GM19324 (cell line): ENCODE results near the gene ASPG.

Experiments used
- ATAC-seq: cut with Tn5 transposase; IDR thresholded peaks from one replicate; pipeline ENCODE4 v1.9.1; 2021; ENCODE audit warnings: mild to moderate bottlenecking, moderate library complexity; ENCODE audit not compliant: unreplicated experiment, low FRiP score

ASPG gene

DNA sequence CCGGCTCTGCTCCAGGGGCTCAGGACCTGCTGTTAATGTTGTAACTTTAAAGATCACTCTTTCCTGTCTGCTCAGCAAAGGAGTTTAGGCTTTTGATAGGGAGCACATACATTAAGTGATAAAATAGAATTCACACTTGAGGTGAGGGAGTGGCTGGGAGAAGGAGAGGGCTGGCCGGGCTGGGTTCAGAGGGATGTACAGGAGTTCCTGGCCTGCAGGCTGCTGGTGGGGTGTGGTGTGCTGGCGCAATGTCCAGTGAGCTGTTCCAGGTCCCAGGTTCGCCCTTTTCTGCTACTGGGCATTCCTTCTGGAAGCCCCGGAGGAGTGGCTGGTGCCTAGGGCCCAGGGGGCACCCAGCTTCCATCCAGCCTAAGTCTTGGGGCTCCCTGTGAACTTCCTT is 70.6 kb downstream of the ASPG start:
- no peak for ATAC-seq

DNA sequence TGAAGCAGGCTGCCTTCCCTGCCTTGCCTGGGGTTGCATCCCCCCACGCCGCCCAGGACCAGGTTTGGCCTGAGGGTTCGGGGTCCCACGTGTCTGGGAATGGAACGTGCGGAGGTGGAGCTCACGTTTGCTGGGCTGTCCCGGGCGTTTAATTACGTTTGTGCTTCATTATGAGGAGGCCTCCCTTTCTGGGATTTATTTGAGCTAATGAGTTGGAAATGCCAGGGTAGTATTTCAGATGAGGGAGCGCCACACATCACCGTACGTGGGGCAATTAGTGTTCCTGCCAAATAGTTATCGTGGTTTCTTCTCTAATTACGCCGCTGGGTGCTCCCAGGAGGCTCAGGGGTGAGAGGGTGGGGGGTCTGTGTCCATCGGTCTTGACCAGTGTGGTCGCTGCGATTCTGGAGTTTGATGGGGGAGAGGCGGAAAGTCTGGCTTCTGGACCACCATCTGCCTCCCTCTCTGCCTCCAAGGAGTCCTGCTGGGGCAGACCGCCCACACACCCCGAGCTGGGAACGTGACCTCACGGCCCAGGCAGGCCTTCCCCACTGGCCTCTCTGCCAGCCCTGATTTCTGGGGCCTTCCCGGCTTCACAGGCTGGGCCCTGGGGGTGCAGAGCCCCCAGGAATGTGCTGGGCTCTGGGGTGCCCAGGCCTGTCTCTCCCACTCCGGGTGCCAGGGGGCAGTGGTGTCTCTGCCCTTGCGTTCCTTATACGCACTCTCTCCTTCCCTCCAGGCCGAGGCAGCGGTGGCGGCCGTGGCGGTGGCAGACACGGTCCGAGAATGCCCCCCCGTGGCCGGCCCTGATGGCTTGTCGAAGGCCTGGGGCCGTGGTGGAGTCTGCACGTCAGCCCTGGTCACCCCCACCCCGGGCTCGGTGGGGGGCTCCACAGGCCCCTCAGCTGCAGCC is 71.8 kb downstream of the ASPG start:
- ATAC-seq = no peak

DNA sequence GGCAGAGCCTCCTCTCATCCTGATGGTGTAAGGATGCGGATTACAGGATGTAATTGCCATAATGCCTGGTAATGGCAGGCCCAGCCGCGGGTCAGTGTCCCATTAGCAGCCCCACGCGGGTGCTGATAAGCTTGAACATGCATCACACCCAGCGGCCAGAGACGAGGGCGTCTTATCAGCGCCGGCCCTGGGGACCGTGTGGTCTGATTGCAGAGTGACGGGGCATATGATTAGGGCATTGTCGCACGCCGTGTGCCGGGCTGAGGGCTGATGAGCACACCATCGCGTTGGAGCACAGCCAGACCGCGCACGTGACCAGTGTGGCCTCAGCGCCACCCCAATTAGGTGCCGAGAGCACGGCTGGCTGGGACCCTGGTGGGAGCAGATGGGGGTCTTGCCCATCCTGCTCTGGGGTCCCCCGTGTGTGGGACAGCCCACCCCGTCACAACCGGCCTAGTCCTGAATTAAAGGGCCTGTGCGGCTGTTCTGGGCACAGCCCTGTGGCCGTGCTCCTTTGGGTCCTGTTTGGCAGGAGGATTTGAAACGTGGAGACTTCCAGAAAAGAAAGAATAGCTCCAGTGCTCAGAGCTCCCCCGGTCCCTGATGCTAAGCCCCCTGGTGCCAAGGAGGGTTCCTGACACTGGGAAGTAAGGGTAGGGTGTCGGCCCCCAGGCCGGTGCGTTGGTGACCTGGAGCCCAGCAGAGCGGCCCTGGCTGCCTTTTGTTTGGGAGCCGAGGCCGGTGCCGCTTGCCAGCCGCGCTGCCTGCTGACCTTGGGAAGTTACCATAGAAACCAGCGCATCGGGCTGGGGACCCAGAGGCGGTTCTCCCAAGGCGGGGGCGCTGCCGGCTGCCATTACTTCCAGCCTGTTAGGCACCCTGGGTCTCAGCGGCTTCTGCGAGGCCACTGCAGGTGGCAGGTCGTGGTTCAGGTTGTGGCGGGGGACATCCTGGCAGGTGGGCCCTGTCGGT is 73.6 kb downstream of the ASPG start:
- no peak for ATAC-seq

DNA sequence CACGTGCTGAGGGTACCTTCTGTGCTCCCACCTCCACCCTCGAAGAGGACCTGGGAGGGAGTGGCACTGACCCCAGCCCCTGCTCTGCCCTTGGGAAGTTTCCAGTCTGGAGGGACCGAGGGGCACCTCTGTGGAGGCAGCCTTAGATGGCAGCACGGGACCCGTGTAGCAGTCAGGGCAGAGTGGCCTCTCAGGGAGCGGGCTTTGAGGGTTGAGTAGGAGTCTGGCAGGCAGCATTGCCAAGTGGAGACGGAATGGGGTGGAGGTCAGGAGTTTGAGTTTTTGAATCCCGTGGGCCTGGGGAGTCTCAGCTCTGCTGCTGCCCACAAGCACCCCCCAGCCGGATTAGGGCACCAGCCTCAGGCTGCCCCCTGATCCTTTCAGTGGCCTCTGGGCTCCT is 74.5 kb downstream of the ASPG start:
- ATAC-seq = no peak

DNA sequence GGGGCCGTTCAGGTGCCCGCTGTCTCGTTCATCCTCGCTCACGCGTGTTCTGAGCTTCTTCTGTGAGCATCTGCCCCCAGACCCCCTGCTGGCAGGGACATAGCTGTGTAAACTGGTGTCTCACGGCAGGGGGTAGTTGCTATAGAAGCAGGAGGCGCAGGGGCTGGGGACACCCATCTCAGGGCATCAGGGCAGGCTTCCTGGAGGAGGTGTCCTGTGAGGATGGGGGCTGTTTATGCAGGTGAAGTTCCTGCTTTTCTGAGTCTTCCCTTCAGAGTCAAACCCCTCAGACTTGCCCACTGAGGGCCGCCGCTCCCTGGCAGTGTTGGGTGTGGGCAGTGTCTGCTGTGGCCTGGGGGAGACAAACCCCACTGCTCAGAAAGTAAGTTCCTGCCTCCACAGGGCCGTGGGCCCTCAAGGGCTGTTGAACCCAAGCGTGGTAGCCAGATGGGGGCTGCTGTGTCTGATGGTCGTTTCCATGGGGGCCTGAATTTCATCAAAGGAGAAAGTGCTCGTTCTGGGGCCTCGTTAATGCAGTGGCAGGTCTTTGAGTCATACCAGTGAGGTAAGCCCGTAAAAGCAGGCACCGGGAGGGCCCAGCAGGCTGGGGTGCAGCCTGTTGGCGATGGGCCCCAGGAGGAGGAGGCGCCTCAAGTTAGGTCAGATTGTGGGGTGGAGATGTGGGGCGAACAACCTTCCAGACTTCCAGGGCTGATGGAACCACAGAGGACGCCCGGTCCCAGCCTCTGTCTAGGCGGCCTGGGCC is 76.3 kb downstream of the ASPG start:
- no peak for ATAC-seq

DNA sequence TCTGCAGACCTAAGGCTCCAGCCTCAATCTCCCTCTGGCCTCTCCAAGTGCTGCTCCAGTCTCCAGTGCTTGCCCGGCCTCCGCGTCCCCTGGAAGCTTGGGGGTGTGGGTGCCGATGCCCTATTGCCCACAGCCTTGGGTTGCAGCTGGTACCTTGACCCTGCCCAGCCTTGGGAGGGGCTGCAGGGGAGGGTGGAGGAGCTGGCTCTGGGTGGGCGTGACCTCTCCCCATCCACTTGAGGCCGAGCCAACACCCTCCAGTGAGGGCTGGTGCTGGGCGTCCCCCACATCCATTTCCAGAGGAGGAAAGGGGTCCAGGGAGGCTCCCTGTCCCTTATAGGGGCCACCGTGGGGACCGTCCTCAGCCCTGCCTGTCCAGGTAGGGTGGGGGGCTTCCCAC is 77.0 kb downstream of the ASPG start:
- no peak for ATAC-seq

DNA sequence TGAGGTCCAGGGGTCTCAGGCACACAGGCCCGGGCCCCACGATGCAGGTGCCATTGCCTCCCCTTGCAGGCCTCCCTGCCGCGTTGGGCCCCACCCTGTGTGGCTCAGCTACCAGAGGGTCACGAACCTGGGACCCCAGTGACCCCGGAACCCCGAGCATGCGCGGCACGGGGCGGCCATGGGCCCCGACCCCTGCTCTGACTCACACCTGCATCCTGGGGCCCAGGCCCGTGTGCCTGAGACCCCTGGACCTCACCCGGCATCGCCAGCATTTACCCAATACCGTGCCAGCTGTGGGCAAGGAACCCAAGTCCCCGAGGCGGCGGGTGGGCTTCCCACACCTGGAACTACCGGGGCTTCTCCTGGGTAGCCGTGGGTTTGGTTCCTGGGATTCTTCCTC is 78.0 kb downstream of the ASPG start:
- ATAC-seq = no peak

DNA sequence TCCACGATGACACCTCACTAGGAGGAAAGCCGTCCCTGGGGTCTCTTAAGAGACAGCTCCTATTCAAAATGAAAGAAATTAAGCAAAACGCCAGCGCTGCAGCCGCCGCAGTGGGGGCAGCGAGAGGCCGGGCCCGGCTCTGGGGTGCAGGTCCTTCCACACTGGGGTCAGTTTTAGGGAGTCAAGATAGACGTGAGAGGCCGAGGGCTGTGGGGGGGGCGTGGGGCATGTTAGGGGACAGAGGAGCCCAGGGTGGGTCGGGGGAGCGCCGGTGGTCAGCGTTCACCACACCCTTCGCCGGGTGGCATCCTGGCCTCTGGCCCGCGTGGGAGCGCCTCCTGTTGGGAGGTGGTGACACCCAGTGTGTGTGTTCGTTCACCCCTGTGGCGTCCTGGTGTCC is 78.5 kb downstream of the ASPG start:
- ATAC-seq = no peak

DNA sequence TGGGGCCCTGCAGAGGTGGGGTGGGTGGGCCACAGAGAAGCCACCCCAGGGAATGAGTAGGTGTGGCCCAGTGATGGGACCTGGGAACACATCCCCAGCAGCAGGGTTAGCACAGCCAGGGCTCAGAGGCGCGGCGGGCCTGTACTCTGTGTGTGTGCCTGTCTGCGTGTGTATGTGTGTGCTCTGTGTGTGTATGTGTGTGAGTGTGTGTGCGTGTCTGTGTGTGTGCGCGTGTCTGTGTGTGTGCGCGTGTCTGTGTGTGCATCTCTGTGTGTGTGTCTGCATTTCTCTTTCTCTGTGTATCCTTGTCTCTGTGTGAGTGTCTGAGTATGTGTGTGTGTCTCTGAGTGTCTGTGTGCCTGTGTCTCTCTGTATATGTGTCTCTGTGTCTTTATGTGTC is 79.0 kb downstream of the ASPG start:
- ATAC-seq = no peak
